Esophagus muscularis mucosa (tissue), 4 donors: ENCODE data around the gene ADAMTSL1.

Source experiments
- CTCF ChIP-seq, 3 experiments: fragments of 200-600 bp in 2 of 3; fragments of 450-650 bp in 1 of 3; sonication (generic) in 2 of 3; IDR thresholded peaks; one replicate each; pipeline ENCODE4 v1.5.1; 2017 to 2019; ENCODE audit warnings: antibody characterized with exemption in 3 of 3, mild to moderate bottlenecking in 2 of 3, moderate library complexity in 1 of 3
- EP300 ChIP-seq: sonication (generic); formaldehyde crosslinking; IDR thresholded peaks from one replicate; pipeline ENCODE4 v1.6.1; 2017; ENCODE audit warnings: antibody characterized with exemption
- POLR2AphosphoS5 ChIP-seq, 2 donors: sonication (generic); formaldehyde crosslinking; IDR thresholded peaks; one replicate each; pipeline ENCODE4 v1.6.1; 2017; ENCODE audit warnings: antibody characterized with exemption in 2 of 2

- peak; percentile 28 to 31 (median 29) for TF ChIP-seq CTCF (IDR thresholded peaks at IDR 0.05)
- peak; percentile 36 to 46 for TF ChIP-seq POLR2AphosphoS5 (IDR thresholded peaks at IDR 0.05)
- no peak for TF ChIP-seq EP300
Measured at GRCh38 chr9:18861609-18862544, 387.9 kb downstream of the ADAMTSL1 start.
